Natural killer cell (primary cell): ENCODE measurements around the gene CSHL1. TPM values are rescaled to one million over a fixed set of nuclear protein-coding genes. Genes with fewer than 3 reads are reported as not detected.

Source experiments
- ATAC-seq, 3 donors: fragments of 150-1000 bp in 2 of 3; fragments of 200-7000 bp in 1 of 3; cut with Tn5 transposase; 1 replicate in 1 of 3; 2 replicates in 2 of 3; pipeline ENCODE4 v1.10.0; 2021; ENCODE audit warnings: mild to moderate bottlenecking in 2 of 3, moderate library complexity in 2 of 3
- DNase-seq, 2 donors: peaks; one replicate each; pipeline versions ENCODE4 v3.0.0 to v3.0.0-alpha.2; 2013 to 2021; ENCODE audit warnings: mixed read lengths in 1 of 2
- H3K27ac ChIP-seq: one replicate; pipeline ENCODE4 v1.5.1; 2013; ENCODE audit warnings: mild to moderate bottlenecking, low read length
- H3K27me3 ChIP-seq: one replicate; pipeline ENCODE4 v1.6.1; 2013; ENCODE audit warnings: low read length; ENCODE audit not compliant: control insufficient read depth, insufficient read depth
- H3K36me3 ChIP-seq: one replicate; pipeline ENCODE4 v1.6.1; 2013; ENCODE audit warnings: low read length; ENCODE audit not compliant: control insufficient read depth, insufficient read depth
- H3K4me1 ChIP-seq: one replicate; pipeline ENCODE4 v1.6.1; 2013; ENCODE audit warnings: low read length; ENCODE audit not compliant: control insufficient read depth, insufficient read depth
- H3K4me3 ChIP-seq: one replicate; pipeline ENCODE4 v1.5.1; 2013; ENCODE audit warnings: low read length
- H3K9me3 ChIP-seq: one replicate; pipeline ENCODE4 v1.6.1; 2013; ENCODE audit warnings: low read length; ENCODE audit not compliant: control insufficient read depth, insufficient read depth
- H3K27ac Mint-ChIP-seq, 2 donors: one replicate each; pipeline ENCODE4 v1.8.0; 2022; ENCODE audit warnings: mild to moderate bottlenecking in 2 of 2, mixed read lengths in 2 of 2, moderate library complexity in 1 of 2
- H3K27me3 Mint-ChIP-seq, 2 donors: one replicate each; pipeline ENCODE4 v1.8.0; 2022; ENCODE audit warnings: low read depth in 2 of 2, mixed read lengths in 2 of 2
- H3K36me3 Mint-ChIP-seq: one replicate; pipeline ENCODE4 v1.8.0; 2022; ENCODE audit warnings: mixed read lengths
- H3K4me1 Mint-ChIP-seq, 2 donors: one replicate each; pipeline ENCODE4 v1.8.0; 2022; ENCODE audit warnings: mixed read lengths in 2 of 2
- H3K4me3 Mint-ChIP-seq: one replicate; pipeline ENCODE4 v1.8.0; 2022; ENCODE audit warnings: mild to moderate bottlenecking, moderate library complexity, mixed read lengths
- H3K9me3 Mint-ChIP-seq, 2 donors: one replicate each; pipeline ENCODE4 v1.8.0; 2022; ENCODE audit warnings: mixed read lengths in 2 of 2
- WGBS: methylation state at CpG from one replicate; pipeline ENCODE4 v1.1.7; 2013; ENCODE audit warnings: missing lambda C conversion rate; ENCODE audit not compliant: insufficient coverage; 5-methylcytosine and 5-hydroxymethylcytosine counted together
- intact Hi-C: fragments of 100-400 bp; cut with micrococcal nuclease; formaldehyde crosslinking; loops from one replicate; pipeline ENCODE4 v1.14.2; 2022
- total RNA-seq, 4 donors: library from RNA; stranded (reverse); fragments of 120-200 nt in 1 of 4; gene quantifications; one replicate each; pipeline versions ENCODE4 v1.2.3 to v1.2.4, GENCODE V29; 2013 to 2022
- TF ChIP-seq, protein P1 (sequence below): fragments of 200-600 bp; IDR thresholded peaks from one replicate; pipeline ENCODE4 v1.8.0; 2022; ENCODE audit warnings: antibody characterized with exemption

CSHL1 gene
- total RNA-seq, 3 donors from 2014 or later (not counting 1 experiment from before 2014, with no cell fraction given), result not detected

DNA sequence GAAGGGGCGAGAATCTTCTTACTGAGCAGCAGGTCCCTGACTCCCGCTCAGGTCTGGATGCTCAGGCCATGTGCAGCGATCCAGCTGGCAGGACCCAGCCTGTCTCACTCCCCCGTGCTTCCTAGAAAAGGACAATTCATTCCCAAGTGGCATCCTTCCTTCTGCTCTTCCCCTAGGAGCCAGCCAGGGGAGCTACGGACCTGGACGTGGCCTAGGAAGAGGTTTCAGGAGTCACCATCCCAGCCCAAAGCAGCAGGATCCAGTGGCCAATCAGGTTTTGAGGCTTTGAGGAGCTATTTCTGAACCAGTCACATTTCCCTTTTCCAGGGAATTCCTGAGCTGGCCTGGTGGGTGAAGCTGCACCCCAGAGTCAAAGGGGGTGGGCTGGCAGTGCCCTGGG is 28.8 kb upstream of the CSHL1 start:
- Histone ChIP-seq H3K9me3 (no peaks in the 10 kb centered on the region), H3K36me3 (no peaks in the 10 kb centered on the region), H3K27me3 (no peaks in the 10 kb centered on the region), H3K27ac (no peak overlapping the region), H3K4me1 (peaks cover 4% of the 10 kb centered on the region), H3K4me3 (no peak overlapping the region)
- intact Hi-C loops, result no loop called here
- no peaks in the 10 kb centered on the region for H3K9me3 Mint-ChIP-seq
- ATAC-seq (no peak), DNase-seq (no peak)
- TF ChIP-seq, protein P1, sequence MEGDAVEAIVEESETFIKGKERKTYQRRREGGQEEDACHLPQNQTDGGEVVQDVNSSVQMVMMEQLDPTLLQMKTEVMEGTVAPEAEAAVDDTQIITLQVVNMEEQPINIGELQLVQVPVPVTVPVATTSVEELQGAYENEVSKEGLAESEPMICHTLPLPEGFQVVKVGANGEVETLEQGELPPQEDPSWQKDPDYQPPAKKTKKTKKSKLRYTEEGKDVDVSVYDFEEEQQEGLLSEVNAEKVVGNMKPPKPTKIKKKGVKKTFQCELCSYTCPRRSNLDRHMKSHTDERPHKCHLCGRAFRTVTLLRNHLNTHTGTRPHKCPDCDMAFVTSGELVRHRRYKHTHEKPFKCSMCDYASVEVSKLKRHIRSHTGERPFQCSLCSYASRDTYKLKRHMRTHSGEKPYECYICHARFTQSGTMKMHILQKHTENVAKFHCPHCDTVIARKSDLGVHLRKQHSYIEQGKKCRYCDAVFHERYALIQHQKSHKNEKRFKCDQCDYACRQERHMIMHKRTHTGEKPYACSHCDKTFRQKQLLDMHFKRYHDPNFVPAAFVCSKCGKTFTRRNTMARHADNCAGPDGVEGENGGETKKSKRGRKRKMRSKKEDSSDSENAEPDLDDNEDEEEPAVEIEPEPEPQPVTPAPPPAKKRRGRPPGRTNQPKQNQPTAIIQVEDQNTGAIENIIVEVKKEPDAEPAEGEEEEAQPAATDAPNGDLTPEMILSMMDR, result no peak
- peaks cover 0 to 17% of the 10 kb centered on the region in 2 donors for H3K4me1 Mint-ChIP-seq
- no peak overlapping the region for H3K4me3 Mint-ChIP-seq
- H3K27me3 Mint-ChIP-seq, result no peaks in the 10 kb centered on the region
- 94% methylated on average over 6 of the region's 6 CpGs for WGBS
- no peak overlapping the region for H3K27ac Mint-ChIP-seq
- no peaks in the 10 kb centered on the region for H3K36me3 Mint-ChIP-seq

DNA sequence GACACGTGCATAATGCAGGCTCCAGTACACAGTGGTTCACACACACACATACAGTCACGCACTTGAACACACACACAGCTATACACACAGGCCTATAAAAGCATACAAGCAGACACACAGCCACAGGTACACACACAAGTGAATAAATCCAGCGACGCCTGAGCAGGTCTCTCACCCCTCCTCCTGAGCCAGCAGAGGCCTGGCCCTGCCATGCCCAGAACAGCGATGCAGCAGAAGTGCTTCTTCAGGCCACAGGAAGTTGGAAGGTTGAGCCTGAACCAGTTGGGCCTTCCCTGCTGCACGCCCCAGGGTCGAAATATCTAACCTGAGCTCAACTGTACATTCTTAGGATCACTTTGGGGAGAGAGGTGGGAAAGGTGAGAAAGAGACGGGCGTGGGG is 28.3 kb upstream of the CSHL1 start:
- no peak overlapping the region for H3K4me3 ChIP-seq
- 95% methylated on average over 9 of the region's 9 CpGs for WGBS
- Mint-ChIP-seq H3K9me3 (no peaks in the 10 kb centered on the region), H3K4me3 (no peak overlapping the region), H3K27me3 (no peaks in the 10 kb centered on the region), H3K36me3 (no peaks in the 10 kb centered on the region), H3K4me1 (peaks cover 0 to 15% of the 10 kb centered on the region in 2 donors), H3K27ac (no peak overlapping the region)
- intact Hi-C loops, result no loop called here
- ATAC-seq (no peak), DNase-seq (no peak)
- no peaks in the 10 kb centered on the region for H3K27me3 ChIP-seq
- H3K4me1 ChIP-seq, result peaks cover 7% of the 10 kb centered on the region
- H3K27ac ChIP-seq, result no peak overlapping the region
- TF ChIP-seq, protein P1, result no peak
- H3K36me3 ChIP-seq, result no peaks in the 10 kb centered on the region
- H3K9me3 ChIP-seq, result no peaks in the 10 kb centered on the region

DNA sequence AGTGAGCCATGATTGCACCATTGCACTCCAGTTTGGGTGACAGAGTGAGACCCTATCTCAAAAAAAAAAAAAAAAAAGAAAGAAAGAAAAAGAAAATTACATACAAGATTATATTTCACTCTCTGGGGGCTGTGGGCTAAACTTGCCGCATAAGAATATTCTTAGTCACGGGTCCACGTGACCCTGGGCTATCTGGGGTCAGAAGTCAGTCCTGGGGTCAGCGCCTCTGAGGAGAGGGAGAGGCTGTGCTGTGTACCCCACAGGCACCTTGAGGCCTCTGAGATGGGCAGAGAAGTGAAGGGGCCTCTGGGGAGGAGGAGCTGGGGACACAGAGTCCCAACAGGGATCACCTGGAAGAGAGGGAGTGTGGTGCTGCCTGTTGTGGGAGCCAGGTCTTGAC is 26.9 kb upstream of the CSHL1 start:
- TF ChIP-seq, protein P1, result no peak
- Mint-ChIP-seq H3K4me3 (no peak overlapping the region), H3K9me3 (no peaks in the 10 kb centered on the region), H3K27ac (no peak overlapping the region), H3K27me3 (no peaks in the 10 kb centered on the region), H3K4me1 (peaks cover 0 to 13% of the 10 kb centered on the region in 2 donors), H3K36me3 (no peaks in the 10 kb centered on the region)
- ATAC-seq, result no peak
- intact Hi-C loops, result no loop called here
- 99% methylated on average over 4 of the region's 4 CpGs for WGBS
- no peaks in the 10 kb centered on the region for H3K36me3 ChIP-seq
- H3K27me3 ChIP-seq, result no peaks in the 10 kb centered on the region
- no peak for DNase-seq
- H3K4me1 ChIP-seq, result peaks cover 12% of the 10 kb centered on the region
- no peaks in the 10 kb centered on the region for H3K9me3 ChIP-seq
- H3K27ac ChIP-seq, result no peak overlapping the region
- H3K4me3 ChIP-seq, result no peak overlapping the region

DNA sequence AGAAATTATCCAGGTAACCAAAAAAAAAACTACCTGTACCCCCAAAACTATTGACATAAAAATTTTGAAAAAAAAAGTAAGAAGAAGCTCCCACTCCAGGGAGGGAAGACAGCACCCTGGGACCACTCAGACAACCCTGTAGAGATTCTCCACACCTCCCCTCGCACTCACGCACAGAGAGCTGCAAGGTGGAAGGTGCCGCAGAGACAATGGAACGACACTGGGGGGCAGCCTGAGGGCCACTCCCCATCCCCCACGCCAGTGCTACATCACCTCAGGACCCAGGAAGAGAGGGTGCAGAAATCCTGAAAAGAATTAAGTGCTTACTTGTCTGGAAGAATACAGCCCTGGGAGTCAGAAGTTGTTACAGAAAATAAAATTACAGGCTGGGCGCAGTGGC is 26.3 kb upstream of the CSHL1 start:
- no peak for DNase-seq
- Histone ChIP-seq H3K27ac (no peak overlapping the region), H3K9me3 (no peaks in the 10 kb centered on the region), H3K4me3 (no peak overlapping the region), H3K4me1 (peaks cover 18% of the 10 kb centered on the region), H3K36me3 (no peaks in the 10 kb centered on the region), H3K27me3 (no peaks in the 10 kb centered on the region)
- Mint-ChIP-seq H3K9me3 (no peaks in the 10 kb centered on the region), H3K27me3 (no peaks in the 10 kb centered on the region), H3K27ac (no peak overlapping the region), H3K4me1 (peaks cover 5 to 19% of the 10 kb centered on the region in 2 donors), H3K4me3 (no peak overlapping the region), H3K36me3 (no peaks in the 10 kb centered on the region)
- intact Hi-C loops, result no loop called here
- ATAC-seq, result no peak
- TF ChIP-seq, protein P1, result no peak
- WGBS, result 89% methylated on average over 6 of the region's 6 CpGs
